ENCODE data around the gene GTPBP6. TPM values are rescaled to one million over a fixed set of nuclear protein-coding genes. Genes with fewer than 3 reads are reported as not detected.

GTPBP6 gene
- polyA plus RNA-seq, 1 of the 3 experiments (the other 2 are of a cell fraction), result 47.3 TPM

GRCh38 chrX:255923-256331, 62.7 kb downstream of the GTPBP6 start:
- 42% methylated on average over 9 of the region's 28 CpGs for WGBS (ENCODE audit: low lambda C conversion rate)
- H3K4me1 ChIP-seq (ENCODE audit: control insufficient read depth in 1 of 2, insufficient read depth in 2 of 2, low read depth in 1 of 2, low read length in 1 of 2), result no peaks in the 10 kb centered on the region
- H3K4me3 ChIP-seq (ENCODE audit: low read depth in 2 of 2, low read length in 1 of 2), result no peak overlapping the region
- H3F3A ChIP-seq (replicated peaks; ENCODE audit: insufficient read depth), result no peaks in the 10 kb centered on the region
- H3K27me3 ChIP-seq (ENCODE audit: insufficient read depth), result no peaks in the 10 kb centered on the region; the same call in 1 of the 2 replicates
- no peak overlapping the region for H3K4me2 ChIP-seq
- no peaks in the 10 kb centered on the region for H3K79me2 ChIP-seq (ENCODE audit: insufficient read depth)
- ChIA-PET POLR2A (no interaction called here), CTCF (no interaction called here)
- H3K36me3 ChIP-seq (replicated peaks in 1 of 2; ENCODE audit: control insufficient read depth in 1 of 2, insufficient read depth in 2 of 2, low read length in 1 of 2), result no peaks in the 10 kb centered on the region
- no peaks in the 10 kb centered on the region for H4K20me1 ChIP-seq (ENCODE audit: insufficient read depth)
- H3K9me2 ChIP-seq, result no peaks in the 10 kb centered on the region
- TF ChIP-seq REST (IDR thresholded peaks at IDR 0.05; ENCODE audit: low read depth, low read length), result no peak
- no peak for TF ChIP-seq NRF1 (IDR thresholded peaks at IDR 0.05; ENCODE audit: low read depth, low read length)
- TF ChIP-seq FOXM1 (IDR thresholded peaks at IDR 0.05; ENCODE audit: low read depth), result no peak
- TF ChIP-seq ZBTB33 (IDR thresholded peaks at IDR 0.05; ENCODE audit: borderline replicate concordance, low read depth), result no peak
- TF ChIP-seq PBX3 (IDR thresholded peaks at IDR 0.05), result no peak
- no peak for TF ChIP-seq NFIC (IDR thresholded peaks at IDR 0.05; ENCODE audit: borderline replicate concordance)
- TF ChIP-seq SMC3 (IDR thresholded peaks at IDR 0.05; ENCODE audit: low read depth, low read length), result no peak
- no peak for TF ChIP-seq USF1 (IDR thresholded peaks at IDR 0.05; ENCODE audit: borderline replicate concordance, low read depth)
- TF ChIP-seq EP300 (IDR thresholded peaks at IDR 0.05; ENCODE audit: borderline replicate concordance in 1 of 2, low read depth in 1 of 2, low read length in 1 of 2), result no peak
- TF ChIP-seq MAX (IDR thresholded peaks at IDR 0.05; ENCODE audit: low read depth), result no peak
- TF ChIP-seq EZH2phosphoT487 (IDR thresholded peaks at IDR 0.05; ENCODE audit: borderline replicate concordance, low read depth), result no peak
- no peak for TF ChIP-seq RFX5 (IDR thresholded peaks at IDR 0.05; ENCODE audit: low read length)
- TF ChIP-seq GATA2 (CRISPR knock-in tag; IDR thresholded peaks at IDR 0.05), result no peak
- no peak for TF ChIP-seq TAF1 (IDR thresholded peaks at IDR 0.05; ENCODE audit: borderline replicate concordance, low read depth, low read length)
- no peak for TF ChIP-seq YY1 (IDR thresholded peaks at IDR 0.05; ENCODE audit: low read depth)
- no peak for TF ChIP-seq MEF2A (IDR thresholded peaks at IDR 0.05; ENCODE audit: borderline replicate concordance, low read depth)
- no peak for TF ChIP-seq RCOR1 (IDR thresholded peaks at IDR 0.05; ENCODE audit: low read length)
- no peak for TF ChIP-seq JUND (IDR thresholded peaks at IDR 0.05)
- no peak for TF ChIP-seq GABPA (IDR thresholded peaks at IDR 0.05; ENCODE audit: low read depth)
- no peak for TF ChIP-seq MXI1 (IDR thresholded peaks at IDR 0.05; ENCODE audit: low read depth, low read length)
- H3K27ac ChIP-seq (ENCODE audit: low read depth in 2 of 2, low read length in 1 of 2), result no peak overlapping the region
- no peak overlapping the region for H2AFZ ChIP-seq (ENCODE audit: low read depth)
- no peak for DNase-seq
- no peaks in the 10 kb centered on the region for H3K9me3 ChIP-seq
- H3K9ac ChIP-seq, result no peak overlapping the region
